HG02973 (cell line): ENCODE results near the gene GNL3L.
"Not testable (repeated sequence)": the region's sequence is repeated elsewhere in the genome, so short reads cannot be mapped to it uniquely, and the experiment has no call there.

Experiments used
- ATAC-seq: cut with Tn5 transposase; IDR thresholded peaks from one replicate; pipeline ENCODE4 v1.9.1; 2021; ENCODE audit warnings: moderate library complexity; ENCODE audit not compliant: unreplicated experiment

GNL3L gene

GRCh38 chrX:54560411-54560810 lies 30.4 kb downstream of the GNL3L start:
- no peak for ATAC-seq

- no peak for ATAC-seq
Observed at GRCh38 chrX:54561622-54562021, 31.6 kb downstream of the GNL3L start.

- no peak for ATAC-seq
Observed at GRCh38 chrX:54564936-54565335, 34.9 kb downstream of the GNL3L start.

- ATAC-seq, result no peak
Observed at GRCh38 chrX:54570332-54570731, 40.3 kb downstream of the GNL3L start.

- not testable (repeated sequence) for ATAC-seq
Observed at GRCh38 chrX:54572641-54573040, 42.6 kb downstream of the GNL3L start.

GRCh38 chrX:54597728-54598127 lies 67.7 kb downstream of the GNL3L start:
- no peak for ATAC-seq

GRCh38 chrX:54602563-54602962 lies 72.5 kb downstream of the GNL3L start:
- no peak for ATAC-seq
